COLO668 (cell line): Measurements from ENCODE around the gene DAND5.
A peak's percentile ranks its signal among the peaks of the same experiment; 100 is the strongest.

Experiments used
- DNase-seq: peaks from one replicate; lab custom pipeline; 2025; ENCODE audit not compliant: unreplicated experiment; lab: John Stamatoyannopoulos, UW

Gene DAND5, protein sequence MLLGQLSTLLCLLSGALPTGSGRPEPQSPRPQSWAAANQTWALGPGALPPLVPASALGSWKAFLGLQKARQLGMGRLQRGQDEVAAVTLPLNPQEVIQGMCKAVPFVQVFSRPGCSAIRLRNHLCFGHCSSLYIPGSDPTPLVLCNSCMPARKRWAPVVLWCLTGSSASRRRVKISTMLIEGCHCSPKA

DNA sequence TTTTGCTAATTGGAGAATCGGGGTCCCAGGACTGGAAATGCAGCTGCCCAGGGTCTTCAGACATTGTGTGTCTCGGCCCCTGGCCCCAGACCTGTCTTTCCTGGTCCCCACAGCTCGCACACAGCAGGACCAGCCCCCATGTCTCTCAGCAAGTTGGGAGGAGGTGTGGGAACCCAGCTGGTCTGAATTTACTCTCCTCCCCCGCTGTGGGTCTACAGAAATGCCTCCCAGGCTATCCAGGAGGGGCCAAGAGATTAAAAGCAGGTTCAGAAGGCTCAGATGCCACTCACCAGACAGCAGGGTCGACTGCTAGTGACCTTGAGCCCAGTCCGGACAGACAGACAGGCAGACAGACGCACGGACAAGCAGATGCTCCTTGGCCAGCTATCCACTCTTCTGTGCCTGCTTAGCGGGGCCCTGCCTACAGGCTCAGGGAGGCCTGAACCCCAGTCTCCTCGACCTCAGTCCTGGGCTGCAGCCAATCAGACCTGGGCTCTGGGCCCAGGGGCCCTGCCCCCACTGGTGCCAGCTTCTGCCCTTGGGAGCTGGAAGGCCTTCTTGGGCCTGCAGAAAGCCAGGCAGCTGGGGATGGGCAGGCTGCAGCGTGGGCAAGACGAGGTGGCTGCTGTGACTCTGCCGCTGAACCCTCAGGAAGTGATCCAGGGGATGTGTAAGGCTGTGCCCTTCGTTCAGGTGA lies at the start of gene DAND5:
Gene DAND5 (plus strand): TSS at position 285 of the 697 bp plus-strand sequence. CDS start 85 bp downstream, at position 370.
- DNase-seq = no peak

GRCh38 chr19:12921047-12921446 lies 48.3 kb upstream of the DAND5 start:
- no peak for DNase-seq

DNA sequence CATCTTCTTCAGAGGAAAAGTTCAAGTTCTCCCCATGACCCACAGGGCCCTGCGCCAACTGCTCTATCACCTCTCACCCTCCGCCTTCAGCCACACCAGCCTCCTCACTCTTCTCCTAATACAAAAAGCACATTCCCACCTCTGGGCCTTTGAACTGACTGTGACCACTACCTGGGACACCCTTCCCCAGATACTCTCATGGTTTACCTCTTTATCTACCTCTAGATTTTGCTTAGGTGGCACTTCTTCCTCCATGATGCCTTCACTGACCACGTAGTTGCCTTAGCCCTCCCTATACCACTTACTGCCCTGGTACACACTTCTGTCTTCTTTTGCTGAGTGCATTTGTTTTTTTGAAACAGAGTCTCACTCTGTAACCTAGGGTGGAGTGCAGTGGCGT lies 46.4 kb upstream of the DAND5 start:
- no peak for DNase-seq

- DNase-seq = no peak
These were observed 44.6 kb upstream of the DAND5 start for GRCh38 chr19:12924621-12925310.

- DNase-seq = no peak
These were observed 39.3 kb upstream of the DAND5 start for GRCh38 chr19:12930002-12930645.

DNA sequence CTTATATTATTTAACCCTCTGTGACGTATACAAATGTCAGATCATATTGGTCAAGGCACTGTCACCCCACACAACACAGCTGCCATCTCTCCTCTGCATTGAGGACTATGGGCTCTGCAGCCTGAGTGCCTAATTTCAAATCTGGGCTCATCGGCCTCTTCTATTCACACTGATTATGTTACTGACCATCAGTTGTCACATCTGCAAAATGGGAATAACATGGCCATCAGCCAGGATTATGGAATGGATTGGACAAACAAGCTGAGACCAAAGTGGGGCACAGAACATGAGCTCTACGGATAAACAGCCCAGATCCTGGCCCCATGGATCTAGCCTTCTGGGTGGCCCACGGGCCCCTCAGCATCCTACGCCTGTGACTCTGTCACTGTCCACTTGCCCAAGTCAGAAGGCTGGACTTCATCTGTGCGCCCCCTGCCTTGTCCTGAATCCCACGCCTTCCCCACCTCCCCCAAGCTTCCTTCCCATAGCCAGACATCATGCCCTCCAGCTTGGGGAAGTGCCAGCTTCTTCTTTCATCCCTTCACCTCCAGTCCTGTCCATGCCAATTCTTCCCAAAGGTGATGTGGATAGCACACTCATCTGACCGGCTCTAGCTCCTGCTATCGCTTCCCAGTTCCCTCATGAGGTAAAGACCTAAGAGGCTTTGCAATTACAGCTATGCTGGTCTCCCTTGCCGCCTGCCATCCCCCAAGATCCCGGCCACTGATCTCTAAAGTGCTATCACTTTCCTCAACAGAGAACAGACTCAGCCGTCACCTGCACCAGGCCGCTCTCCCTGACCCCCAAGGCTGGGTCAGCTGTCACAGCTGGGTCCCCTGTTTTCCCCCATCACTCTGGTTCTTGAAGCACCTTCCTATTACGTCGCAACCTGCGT lies 36.7 kb upstream of the DAND5 start:
- no peak for DNase-seq

- DNase-seq = peak; percentile 92
These were observed 35.9 kb upstream of the DAND5 start, which contains the start of gene FARSA for GRCh38 chr19:12933287-12934072. Gene FARSA, minus strand, starts transcription at chr19:12933711. Its CDS starts 15 bp downstream, at chr19:12933696.

DNA sequence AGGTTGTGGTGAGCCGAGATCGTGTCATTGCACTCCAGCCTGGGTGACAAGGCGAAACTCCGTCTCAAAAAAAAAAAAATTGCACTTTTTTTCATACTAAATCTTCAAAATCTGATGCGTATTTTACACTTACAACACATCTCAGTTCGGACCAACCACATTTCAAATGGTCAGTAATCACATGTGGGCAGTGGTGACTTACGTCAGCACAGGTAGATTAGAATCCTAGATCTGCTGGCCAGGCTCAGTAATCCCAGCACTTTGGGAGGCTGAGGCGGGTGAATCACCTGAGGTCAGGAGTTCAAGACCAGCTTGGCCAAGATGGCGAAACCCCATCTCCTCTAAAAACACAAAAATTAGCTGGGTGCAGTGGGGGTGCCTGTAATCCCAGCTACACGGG lies 34.3 kb upstream of the DAND5 start:
- no peak for DNase-seq

DNA sequence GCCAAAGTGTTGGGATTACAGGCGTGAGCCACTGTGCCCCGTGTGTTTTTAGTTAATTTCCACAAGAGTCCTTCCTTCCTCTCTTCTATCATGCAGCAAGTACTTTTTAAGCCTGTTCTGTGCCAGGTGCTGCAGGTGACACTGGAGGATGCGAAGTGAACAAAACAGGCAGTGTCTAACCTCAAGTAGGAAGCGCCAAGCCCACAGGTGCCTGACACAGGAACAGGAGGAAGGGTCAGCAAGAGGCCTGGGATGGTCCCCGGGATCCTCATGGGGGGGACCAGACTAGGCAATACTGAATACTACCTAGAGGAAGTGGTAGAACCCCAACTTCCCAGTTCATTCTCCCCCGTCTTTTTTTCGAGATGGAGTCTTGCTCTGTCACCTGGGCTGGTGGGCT lies 32.8 kb upstream of the DAND5 start:
- DNase-seq = no peak

DNA sequence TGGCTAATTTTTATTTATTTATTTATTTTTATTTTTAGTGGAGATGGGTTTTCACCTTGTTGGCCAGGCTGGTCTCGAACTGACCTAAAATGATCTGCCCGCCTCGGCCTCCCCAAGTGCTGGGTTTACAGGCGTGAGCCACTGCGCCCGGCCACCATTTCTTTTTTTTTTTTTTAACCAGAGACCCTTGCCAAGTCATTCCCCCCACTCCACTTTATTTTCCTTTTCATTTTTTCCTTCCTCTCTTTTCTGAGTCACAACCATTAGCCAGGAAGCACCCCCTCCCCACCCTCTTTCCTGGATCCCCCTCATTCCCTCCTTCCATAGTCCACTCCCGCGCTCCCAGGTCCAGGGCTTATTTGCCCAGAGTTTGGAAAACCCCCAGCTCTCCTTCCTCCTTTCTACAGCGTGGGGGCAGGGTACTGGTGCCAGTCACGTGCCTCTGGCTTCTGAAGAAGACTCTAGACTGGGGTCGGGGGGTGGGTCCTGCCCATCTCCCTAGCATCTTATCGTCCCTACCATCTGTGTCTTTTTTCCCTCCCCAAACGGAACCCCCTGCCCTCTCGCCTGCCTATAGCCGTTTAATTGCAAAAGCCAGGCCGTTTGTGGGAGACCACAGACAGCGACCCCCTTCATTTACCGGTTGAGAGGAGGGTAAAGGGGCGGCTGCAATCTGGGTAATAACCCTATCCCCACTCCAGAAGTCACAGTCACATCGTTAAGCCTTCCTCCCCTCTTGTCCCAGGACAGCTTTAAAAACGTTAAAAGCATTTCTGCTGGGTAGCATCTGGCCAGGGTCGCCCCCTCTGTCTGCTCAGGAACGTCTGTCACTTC lies 32.1 kb upstream of the DAND5 start:
- DNase-seq = peak; percentile 55

GRCh38 chr19:12937927-12938778 lies 31.2 kb upstream of the DAND5 start, which contains the start of gene CALR:
Gene CALR, plus strand, starts transcription at chr19:12938609. Its CDS starts 71 bp downstream, at chr19:12938680.
- peak; percentile 98 for DNase-seq

DNA sequence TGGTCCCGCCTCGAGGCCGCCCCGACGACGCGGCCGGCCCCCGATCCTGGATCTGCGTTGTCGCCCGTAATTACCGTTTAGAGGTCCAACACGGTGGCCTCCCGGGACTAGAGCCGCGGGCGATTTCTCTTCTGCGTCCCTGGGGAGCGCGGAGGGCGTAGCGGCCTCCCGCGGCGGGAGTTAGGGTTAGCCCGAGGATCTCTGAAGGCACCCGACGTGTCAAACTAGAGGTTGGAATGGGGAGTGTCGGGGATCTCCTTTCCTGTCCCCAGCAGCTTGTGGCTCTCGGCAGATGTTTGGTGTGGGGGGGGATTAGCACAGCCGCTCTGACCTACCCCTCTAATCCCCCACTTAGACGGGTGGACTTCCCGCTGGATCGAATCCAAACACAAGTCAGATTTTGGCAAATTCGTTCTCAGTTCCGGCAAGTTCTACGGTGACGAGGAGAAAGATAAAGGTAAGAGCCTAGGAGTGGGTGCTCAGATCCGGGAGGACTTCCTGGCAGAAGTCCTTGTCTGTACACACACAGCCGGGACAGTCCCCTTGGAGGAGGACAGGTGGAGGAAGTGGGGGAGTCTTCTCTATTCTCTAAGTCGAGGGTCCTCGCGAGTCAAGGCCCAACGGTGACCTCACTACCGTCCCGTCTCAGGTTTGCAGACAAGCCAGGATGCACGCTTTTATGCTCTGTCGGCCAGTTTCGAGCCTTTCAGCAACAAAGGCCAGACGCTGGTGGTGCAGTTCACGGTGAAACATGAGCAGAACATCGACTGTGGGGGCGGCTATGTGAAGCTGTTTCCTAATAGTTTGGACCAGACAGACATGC lies 30.4 kb upstream of the DAND5 start:
- peak; percentile 54 for DNase-seq

GRCh38 chr19:12939975-12940423 lies 29.4 kb upstream of the DAND5 start:
- no peak for DNase-seq

GRCh38 chr19:12940897-12941296 lies 28.5 kb upstream of the DAND5 start:
- no peak for DNase-seq

DNA sequence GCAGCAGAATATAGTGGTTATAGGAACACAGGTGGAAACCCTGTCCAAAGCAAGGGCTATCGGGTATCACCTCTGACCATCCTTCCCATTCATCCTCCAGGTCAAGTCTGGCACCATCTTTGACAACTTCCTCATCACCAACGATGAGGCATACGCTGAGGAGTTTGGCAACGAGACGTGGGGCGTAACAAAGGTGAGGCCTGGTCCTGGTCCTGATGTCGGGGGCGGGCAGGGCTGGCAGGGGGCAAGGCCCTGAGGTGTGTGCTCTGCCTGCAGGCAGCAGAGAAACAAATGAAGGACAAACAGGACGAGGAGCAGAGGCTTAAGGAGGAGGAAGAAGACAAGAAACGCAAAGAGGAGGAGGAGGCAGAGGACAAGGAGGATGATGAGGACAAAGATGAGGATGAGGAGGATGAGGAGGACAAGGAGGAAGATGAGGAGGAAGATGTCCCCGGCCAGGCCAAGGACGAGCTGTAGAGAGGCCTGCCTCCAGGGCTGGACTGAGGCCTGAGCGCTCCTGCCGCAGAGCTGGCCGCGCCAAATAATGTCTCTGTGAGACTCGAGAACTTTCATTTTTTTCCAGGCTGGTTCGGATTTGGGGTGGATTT lies 25.8 kb upstream of the DAND5 start:
- no peak for DNase-seq

GRCh38 chr19:12944104-12944674 lies 25.2 kb upstream of the DAND5 start:
- DNase-seq = no peak
